Activated CD8-positive, alpha-beta T cell treated with anti-CD3 and anti-CD28 coated beads, Interleukin-2, amount 10 ng/mL, durations not matched to agents 7 days and 5 days (primary cell): ENCODE results near the gene AK1. TPM values are rescaled to one million over a fixed set of nuclear protein-coding genes. Genes with fewer than 3 reads are reported as not detected.

ENCODE experiments used
- ATAC-seq: fragments of 150-1000 bp; cut with Tn5 transposase; one replicate; pipeline ENCODE4 v1.10.0; 2021; ENCODE audit warnings: moderate library complexity
- CTCF ChIA-PET: fragments of 350-600 bp; sonication (Branson Sonifier 250); formaldehyde crosslinking; loops from one replicate; lab custom pipeline; 2021; ENCODE audit warnings: antibody characterized with exemption; lab: Charles Lee
- POLR2A ChIA-PET: fragments of 350-600 bp; sonication (Branson Sonifier 250); formaldehyde crosslinking; loops from one replicate; lab custom pipeline; 2021; ENCODE audit warnings: antibody characterized with exemption; lab: Charles Lee
- DNase-seq: peaks from one replicate; pipeline ENCODE4 v3.0.0-alpha.2; 2020
- H3K27ac Mint-ChIP-seq: one replicate; pipeline ENCODE4 v1.8.0; 2021; ENCODE audit warnings: mild to moderate bottlenecking, mixed read lengths
- H3K27me3 Mint-ChIP-seq: one replicate; pipeline ENCODE4 v1.8.0; 2021; ENCODE audit warnings: low read depth, mixed read lengths
- H3K36me3 Mint-ChIP-seq: one replicate; pipeline ENCODE4 v1.8.0; 2021; ENCODE audit warnings: low read depth, mixed read lengths
- H3K4me1 Mint-ChIP-seq: one replicate; pipeline ENCODE4 v1.8.0; 2021; ENCODE audit warnings: low read depth, mixed read lengths
- H3K4me3 Mint-ChIP-seq: one replicate; pipeline ENCODE4 v1.8.0; 2021; ENCODE audit warnings: mild to moderate bottlenecking, mixed read lengths
- H3K9me3 Mint-ChIP-seq: one replicate; pipeline ENCODE4 v1.8.0; 2022; ENCODE audit warnings: mixed read lengths; ENCODE audit not compliant: insufficient read depth
- total RNA-seq, 2 experiments: library from RNA; stranded (reverse); gene quantifications; one replicate each; pipeline ENCODE4 v1.2.3, GENCODE V29; 2021

Gene AK1
- total RNA-seq, 2 experiments from 2014 or later = 22.4 to 30.4 TPM

- Mint-ChIP-seq H3K4me3 (peak overlapping the region; percentile 22), H3K9me3 (no peaks in the 10 kb centered on the region), H3K27me3 (no peaks in the 10 kb centered on the region), H3K4me1 (peaks cover 73% of the 10 kb centered on the region), H3K27ac (peak overlapping the region; percentile 43), H3K36me3 (peaks cover 15% of the 10 kb centered on the region)
- ChIA-PET POLR2A (interaction anchor here (2.3 to 6.7 kb wide), 2 partner anchors 13 to 19 kb away, joined by 12 to 81 read pairs; partner anchors contain the start of gene ST6GALNAC6), CTCF (interaction anchor here (0.7 to 5.2 kb wide), 7 partner anchors 12 to 188 kb away, joined by 3 to 34 read pairs (median 3); no protein-coding TSS in a partner anchor)
- ATAC-seq (no peak), DNase-seq (no peak)
Observed at GRCh38 chr9:127917603-127918002, 40.1 kb upstream of the AK1 start.

GRCh38 chr9:127916720-127917581 lies 39.5 kb upstream of the AK1 start, which contains the start of gene ST6GALNAC4:
Gene ST6GALNAC4 (minus strand): TSS chr9:127917041. CDS start chr9:127916419, 622 bp downstream.
- CTCF ChIA-PET = interaction anchor here (0.7 to 5.2 kb wide), 18 partner anchors 9 to 391 kb away, joined by 3 to 34 read pairs (median 4); partner anchors contain the start of genes CDK9, ST6GALNAC6 and TOR2A
- H3K4me3 Mint-ChIP-seq = peak within 1 kb of the TSS; percentile 89
- H3K4me1 Mint-ChIP-seq = peaks cover 75% of the 10 kb centered on the region
- H3K36me3 Mint-ChIP-seq = peaks cover 22% of the 10 kb centered on the region
- ATAC-seq (peak; percentile 93), DNase-seq (peak; percentile 96)
- POLR2A ChIA-PET = interaction anchor here (0.8 to 6.7 kb wide), 11 partner anchors 12 to 466 kb away, joined by 3 to 81 read pairs (median 5); partner anchors contain the start of genes CDK9, LRSAM1, RPL12 and SH2D3C
- H3K9me3 Mint-ChIP-seq = no peaks in the 10 kb centered on the region
- no peaks in the 10 kb centered on the region for H3K27me3 Mint-ChIP-seq
- H3K27ac Mint-ChIP-seq = peak within 1 kb of the TSS; percentile 95

DNA sequence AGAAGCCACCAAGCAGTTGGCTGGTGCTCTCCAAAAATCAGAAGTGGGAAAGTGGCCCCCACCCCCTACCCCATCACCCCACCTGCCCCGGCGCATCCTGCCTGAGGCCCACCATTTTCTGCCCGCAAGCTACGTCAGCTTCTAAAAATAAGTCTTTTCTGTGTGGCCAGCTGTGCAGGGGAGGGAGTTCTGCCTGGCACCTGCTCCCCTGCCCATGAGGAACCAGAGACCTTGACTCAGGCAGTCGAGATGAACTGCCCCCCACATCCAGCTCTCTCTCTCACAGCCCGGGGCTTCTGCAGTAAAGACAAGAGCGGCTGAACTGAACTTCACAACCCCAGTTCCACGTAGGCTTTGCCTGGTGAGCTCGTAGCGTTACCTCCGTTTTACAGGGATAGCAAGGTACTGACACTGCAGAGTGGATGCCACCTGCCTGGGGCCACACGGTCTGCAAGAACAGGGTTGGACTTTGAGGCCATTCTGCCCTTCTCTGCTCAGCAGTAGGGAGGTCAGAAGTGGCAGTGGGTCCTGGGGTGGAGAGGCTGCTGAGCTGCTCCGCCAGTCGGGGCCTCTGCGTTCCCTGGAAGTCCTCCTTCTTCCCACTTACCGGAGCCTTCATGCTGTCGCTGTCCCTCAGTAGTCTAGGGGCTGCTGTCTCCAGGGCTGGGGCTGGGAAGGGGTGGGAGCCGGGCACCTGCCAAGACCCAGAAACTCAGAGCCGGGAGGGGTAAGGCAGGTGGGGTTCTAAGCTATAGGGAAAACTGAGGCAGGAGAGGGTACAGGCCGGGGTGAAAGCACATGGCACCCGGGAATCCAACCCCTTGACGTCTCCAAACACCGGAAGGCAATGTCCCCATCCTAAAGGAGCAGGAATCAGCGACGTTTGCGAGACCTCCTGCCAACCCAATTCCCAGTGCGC lies 38.6 kb upstream of the AK1 start:
- Mint-ChIP-seq H3K27ac (peak overlapping the region; percentile 95), H3K9me3 (no peaks in the 10 kb centered on the region), H3K27me3 (no peaks in the 10 kb centered on the region), H3K4me1 (peaks cover 76% of the 10 kb centered on the region), H3K36me3 (peaks cover 29% of the 10 kb centered on the region), H3K4me3 (peak overlapping the region; percentile 89)
- ATAC-seq (peak; percentile 20), DNase-seq (peak; percentile 80)
- CTCF ChIA-PET = interaction anchor here (0.8 to 5.2 kb wide), 20 partner anchors 10 to 390 kb away, joined by 3 to 34 read pairs (median 4); partner anchors contain the start of genes CDK9, ST6GALNAC6 and TOR2A
- POLR2A ChIA-PET = interaction anchor here (0.5 to 6.7 kb wide), 15 partner anchors 11 to 465 kb away, joined by 3 to 81 read pairs (median 4); partner anchors contain the start of genes CDK9, LRSAM1, RPL12 and SH2D3C

- DNase-seq (no peak), ATAC-seq (peak; percentile 0)
- peak overlapping the region; percentile 95 for H3K27ac Mint-ChIP-seq
- H3K4me1 Mint-ChIP-seq = peaks cover 76% of the 10 kb centered on the region
- no peaks in the 10 kb centered on the region for H3K27me3 Mint-ChIP-seq
- ChIA-PET POLR2A (interaction anchor here (0.5 to 6.7 kb wide), 10 partner anchors 11 to 180 kb away, joined by 3 to 81 read pairs (median 4); partner anchors contain the start of genes CDK9, SH2D3C and TOR2A), CTCF (interaction anchor here (1.0 to 5.2 kb wide), 13 partner anchors 10 to 390 kb away, joined by 3 to 34 read pairs (median 4); partner anchors contain the start of genes ST6GALNAC6 and TOR2A)
- peak overlapping the region; percentile 89 for H3K4me3 Mint-ChIP-seq
- no peaks in the 10 kb centered on the region for H3K9me3 Mint-ChIP-seq
- peaks cover 36% of the 10 kb centered on the region for H3K36me3 Mint-ChIP-seq
Observed at GRCh38 chr9:127915325-127915752, 37.9 kb upstream of the AK1 start.

DNA sequence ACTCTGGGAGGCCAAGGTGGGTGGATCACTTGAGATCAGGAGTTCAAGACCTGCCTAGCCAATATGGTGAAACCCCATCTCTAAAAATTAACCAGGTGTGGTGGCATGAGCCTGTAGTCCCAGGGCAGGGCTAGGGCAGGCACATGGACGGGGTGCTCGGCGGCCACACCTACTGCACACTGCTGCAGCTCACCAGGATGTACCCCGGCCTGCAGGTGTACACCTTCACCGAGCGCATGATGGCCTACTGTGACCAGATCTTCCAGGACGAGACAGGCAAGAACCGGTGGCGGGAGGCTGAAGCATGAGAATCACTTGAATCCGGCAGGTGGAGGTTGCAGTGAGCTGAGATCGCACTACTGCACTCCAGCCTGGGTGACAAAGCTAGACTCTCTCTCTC lies 36.2 kb upstream of the AK1 start:
- POLR2A ChIA-PET = interaction anchor here (6.7 kb wide), 1 partner anchor 9 kb away, joined by 81 read pairs; no protein-coding TSS in a partner anchor
- ATAC-seq (no peak), DNase-seq (no peak)
- CTCF ChIA-PET = interaction anchor here (1.4 to 5.2 kb wide), 3 partner anchors 9 to 179 kb away, joined by 6 to 34 read pairs (median 24); partner anchors contain the start of gene TOR2A
- H3K36me3 Mint-ChIP-seq = peaks cover 38% of the 10 kb centered on the region
- H3K4me1 Mint-ChIP-seq = peaks cover 71% of the 10 kb centered on the region
- H3K9me3 Mint-ChIP-seq = no peaks in the 10 kb centered on the region
- peak overlapping the region; percentile 34 for H3K27ac Mint-ChIP-seq
- H3K27me3 Mint-ChIP-seq = no peaks in the 10 kb centered on the region
- no peak overlapping the region for H3K4me3 Mint-ChIP-seq

DNA sequence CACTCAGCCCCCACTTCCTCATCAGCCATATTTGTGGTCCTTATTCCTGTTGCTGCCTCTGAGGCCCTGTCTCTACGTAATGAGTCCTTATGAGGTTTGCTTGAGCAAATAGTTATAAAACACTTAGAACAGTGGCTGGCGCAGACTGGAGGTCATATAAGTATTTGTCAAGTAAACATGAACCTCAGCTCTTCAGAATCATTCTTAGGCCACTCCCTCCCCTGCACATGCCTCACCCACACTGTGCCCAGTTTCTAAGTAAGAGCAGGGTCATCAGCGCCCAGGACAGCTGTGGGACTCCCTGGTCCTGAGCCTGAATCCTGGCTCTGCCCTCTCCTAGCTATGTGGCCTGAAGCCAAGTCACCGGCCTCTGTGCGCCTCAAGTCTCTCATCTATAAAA lies 35.4 kb upstream of the AK1 start:
- no peak for DNase-seq
- POLR2A ChIA-PET = interaction anchor here (6.7 kb wide), 1 partner anchor 8 kb away, joined by 81 read pairs; no protein-coding TSS in a partner anchor
- Mint-ChIP-seq H3K36me3 (peaks cover 43% of the 10 kb centered on the region), H3K27me3 (no peaks in the 10 kb centered on the region), H3K9me3 (no peaks in the 10 kb centered on the region), H3K4me1 (peaks cover 63% of the 10 kb centered on the region), H3K27ac (peak overlapping the region; percentile 60), H3K4me3 (no peak overlapping the region)
- ATAC-seq = no peak
- CTCF ChIA-PET = interaction anchor here (0.9 to 1.4 kb wide), 3 partner anchors 8 to 178 kb away, joined by 3 to 6 read pairs (median 5); partner anchors contain the start of gene TOR2A

DNA sequence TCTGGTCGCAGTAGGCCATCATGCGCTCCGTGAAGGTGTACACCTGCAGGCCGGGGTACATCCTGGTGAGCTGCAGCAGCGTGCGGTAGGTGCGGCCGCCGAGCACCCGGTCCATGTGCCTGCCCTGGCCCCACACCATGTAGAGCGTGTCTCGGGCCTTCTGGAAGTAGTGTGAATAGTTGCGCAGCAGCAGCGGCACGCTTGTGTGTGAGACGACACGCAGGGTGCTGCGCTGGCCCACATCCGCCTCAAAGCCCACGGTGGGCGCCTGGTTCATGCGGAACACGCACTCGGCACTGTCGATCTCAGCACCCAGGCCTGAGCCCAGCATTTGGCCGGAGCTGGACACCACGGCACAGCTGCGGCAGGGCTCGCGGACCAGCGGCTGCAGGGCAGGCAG lies 34.8 kb upstream of the AK1 start:
- CTCF ChIA-PET = interaction anchor here (0.9 to 1.4 kb wide), 3 partner anchors 9 to 177 kb away, joined by 3 to 6 read pairs (median 5); partner anchors contain the start of gene TOR2A
- Mint-ChIP-seq H3K9me3 (no peaks in the 10 kb centered on the region), H3K27me3 (no peaks in the 10 kb centered on the region), H3K36me3 (peaks cover 45% of the 10 kb centered on the region), H3K4me1 (peaks cover 61% of the 10 kb centered on the region), H3K27ac (peak overlapping the region; percentile 67), H3K4me3 (no peak overlapping the region)
- ATAC-seq (no peak), DNase-seq (no peak)
- POLR2A ChIA-PET = interaction anchor here (6.7 kb wide), 1 partner anchor 8 kb away, joined by 81 read pairs; no protein-coding TSS in a partner anchor

GRCh38 chr9:127910613-127911205 lies 33.2 kb upstream of the AK1 start:
- Mint-ChIP-seq H3K27ac (peak overlapping the region; percentile 76), H3K36me3 (peaks cover 49% of the 10 kb centered on the region), H3K4me3 (no peak overlapping the region), H3K4me1 (peaks cover 71% of the 10 kb centered on the region), H3K27me3 (no peaks in the 10 kb centered on the region), H3K9me3 (no peaks in the 10 kb centered on the region)
- DNase-seq (no peak), ATAC-seq (no peak)
- POLR2A ChIA-PET = interaction anchor here (0.6 kb wide), 1 partner anchor 126 kb away, joined by 3 read pairs; no protein-coding TSS in a partner anchor
- CTCF ChIA-PET = interaction anchor here (0.6 to 2.0 kb wide), 11 partner anchors 9 to 144 kb away, joined by 3 to 10 read pairs (median 4); partner anchors contain the start of gene CDK9

GRCh38 chr9:127909839-127910273 lies 32.4 kb upstream of the AK1 start:
- ChIA-PET CTCF (interaction anchor here (1.0 to 2.0 kb wide), 8 partner anchors 10 to 143 kb away, joined by 3 to 6 read pairs (median 4); no protein-coding TSS in a partner anchor), POLR2A (interaction anchor here (0.6 kb wide), 1 partner anchor 125 kb away, joined by 3 read pairs; no protein-coding TSS in a partner anchor)
- H3K36me3 Mint-ChIP-seq = peaks cover 53% of the 10 kb centered on the region
- no peaks in the 10 kb centered on the region for H3K27me3 Mint-ChIP-seq
- ATAC-seq (no peak), DNase-seq (no peak)
- H3K4me1 Mint-ChIP-seq = peaks cover 72% of the 10 kb centered on the region
- H3K4me3 Mint-ChIP-seq = no peak overlapping the region
- H3K27ac Mint-ChIP-seq = no peak overlapping the region
- H3K9me3 Mint-ChIP-seq = no peaks in the 10 kb centered on the region

GRCh38 chr9:127908660-127908926 lies 31.1 kb upstream of the AK1 start:
- DNase-seq (no peak), ATAC-seq (no peak)
- no peaks in the 10 kb centered on the region for H3K9me3 Mint-ChIP-seq
- peak overlapping the region; percentile 11 for H3K27ac Mint-ChIP-seq
- no peak overlapping the region for H3K4me3 Mint-ChIP-seq
- peaks cover 73% of the 10 kb centered on the region for H3K4me1 Mint-ChIP-seq
- CTCF ChIA-PET = no interaction called here
- POLR2A ChIA-PET = no interaction called here
- H3K27me3 Mint-ChIP-seq = no peaks in the 10 kb centered on the region
- peaks cover 57% of the 10 kb centered on the region for H3K36me3 Mint-ChIP-seq
